ENCODE measurements around the gene SCD5. TPM values are rescaled to one million over a fixed set of nuclear protein-coding genes. Genes with fewer than 3 reads are reported as not detected.

The SCD5 gene
- total RNA-seq, 2 donors from 2014 or later, result 0.98 to 3.2 TPM

DNA sequence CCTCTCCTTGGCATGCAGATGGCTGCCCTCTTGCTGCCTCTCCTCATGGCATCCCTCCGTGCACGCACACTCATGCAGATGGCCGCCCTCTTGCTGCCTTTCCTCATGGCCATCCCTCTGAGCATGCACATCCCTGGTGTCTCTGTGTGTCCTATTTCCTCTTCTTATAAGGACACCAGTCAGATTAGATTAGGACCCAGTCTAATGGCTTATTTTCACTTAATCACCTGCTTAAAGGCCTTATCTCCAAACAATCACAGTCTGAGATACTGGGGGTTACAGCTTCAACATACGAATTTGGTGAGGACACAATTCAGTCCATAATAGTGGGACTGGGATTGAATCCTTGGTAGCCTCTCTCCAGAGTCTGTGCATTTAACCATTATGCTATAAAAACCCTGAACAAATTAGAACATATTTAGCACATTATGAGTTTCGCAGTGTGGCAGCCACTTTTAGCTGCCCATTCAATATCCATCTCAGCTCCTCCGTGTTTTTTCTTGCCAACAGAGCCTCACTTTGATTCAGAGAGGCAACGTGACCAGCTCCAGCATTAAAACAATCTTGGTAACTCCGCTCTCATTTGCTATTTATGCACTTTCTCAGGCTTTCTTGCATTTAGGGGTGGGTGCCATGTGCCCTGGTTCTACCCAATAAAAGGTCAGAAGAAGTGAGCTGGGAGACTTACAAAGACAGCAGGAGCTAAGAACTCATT, 210.6 kb downstream of the SCD5 start:
- no peak for ATAC-seq
- no peak for DNase-seq
- intact Hi-C loops (cut with DNase I, micrococcal nuclease), result no loop called here

DNA sequence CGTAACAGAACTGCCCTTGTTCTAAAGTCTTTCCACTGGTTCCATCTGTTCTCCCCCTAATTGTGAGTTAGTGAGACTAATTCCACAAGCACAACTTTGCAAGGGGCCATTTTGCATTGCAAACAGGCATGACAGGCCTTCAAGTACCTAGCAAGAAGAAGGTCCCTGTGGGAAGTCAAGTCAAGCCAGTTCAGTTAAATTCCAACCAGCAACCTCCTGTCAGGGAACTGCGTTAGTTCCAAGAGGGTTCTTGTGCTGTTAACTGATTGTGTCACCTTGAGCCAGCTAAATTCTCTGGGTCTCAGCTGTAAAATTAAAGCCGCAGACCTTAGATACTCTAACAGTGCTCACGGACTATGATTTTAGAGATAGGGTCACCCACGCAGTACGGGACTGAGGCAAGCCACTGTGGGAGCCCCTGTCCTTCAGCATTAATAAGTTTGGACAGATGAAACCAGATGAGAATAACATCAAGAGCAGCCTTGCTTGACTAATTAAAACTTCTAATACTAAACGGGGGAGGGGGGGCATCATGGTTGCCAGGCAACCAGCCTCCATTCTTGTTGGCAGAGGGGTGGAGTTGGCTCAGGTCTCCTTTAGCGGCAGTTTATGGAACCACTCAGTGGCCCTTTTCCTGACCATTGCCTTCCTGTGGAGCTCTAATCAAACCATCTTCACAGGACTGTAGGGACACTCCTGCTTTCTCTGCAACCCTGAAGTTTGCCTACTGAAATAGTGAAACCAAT, 212.7 kb downstream of the SCD5 start:
- no peak for DNase-seq
- ATAC-seq, result no peak
- intact Hi-C loops (cut with DNase I, micrococcal nuclease), result no loop called here

DNA sequence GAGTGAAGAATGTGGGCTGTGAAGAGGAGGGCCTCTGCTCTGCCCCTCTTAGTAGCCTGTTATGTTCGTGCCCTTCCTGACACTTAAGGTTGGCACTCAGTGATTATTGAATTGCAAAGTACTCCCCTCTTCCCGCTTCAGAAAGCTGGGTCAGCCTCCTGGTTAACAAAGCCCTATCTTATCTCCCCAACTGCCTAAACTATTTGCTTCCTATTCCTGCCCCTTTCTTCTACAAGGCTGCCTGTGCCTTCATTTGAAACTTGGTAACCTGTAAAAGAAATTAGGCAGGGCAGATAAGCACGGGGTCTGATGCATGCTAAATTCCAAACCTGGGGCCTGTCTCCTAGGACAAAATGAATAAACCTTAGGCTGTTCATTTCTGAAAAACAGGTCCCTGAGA, 213.7 kb downstream of the SCD5 start:
- intact Hi-C loops (cut with DNase I, micrococcal nuclease), result no loop called here
- no peak for DNase-seq
- no peak for ATAC-seq

- no peak for ATAC-seq
- no peak for DNase-seq
- intact Hi-C loops (cut with DNase I, micrococcal nuclease), result no loop called here
Measured at GRCh38 chr4:82583897-82584587, 214.6 kb downstream of the SCD5 start.

- intact Hi-C loops (cut with DNase I, micrococcal nuclease), result no loop called here
- ATAC-seq, result no peak
- DNase-seq, result no peak
Measured at GRCh38 chr4:82579932-82580331, 218.7 kb downstream of the SCD5 start.

Small RNAs within 50 kb of the gene (microRNA-seq; reads per million reads assigned to microRNA genes)
- gene MIR575, result 0 reads per million in 2 donors

Other genes with a start within 250 kb of the SCD5 start
- gene TMEM150C, start 236.8 kb downstream of the SCD5 start, total RNA-seq, result 1 to 10 TPM; 1.8 to 3.7 TPM
- 100 to 1,000 TPM; 172 to 176 TPM for gene SEC31A, start 92.4 kb upstream of the SCD5 start, total RNA-seq
- gene THAP9, start 101.9 kb upstream of the SCD5 start, total RNA-seq, result 1 to 10 TPM; 2.4 to 2.5 TPM
- 10 to 100 TPM; 13.5 to 15.6 TPM for gene LIN54, start 212.0 kb upstream of the SCD5 start, total RNA-seq
- gene COPS4, start 236.4 kb upstream of the SCD5 start, total RNA-seq, result 10 to 100 TPM; 22.9 to 23.7 TPM